NCI-H1048 (cell line): ENCODE results near the gene SPTA1.

Source experiments
- DNase-seq: peaks from one replicate; lab custom pipeline; 2025; lab: John Stamatoyannopoulos, UW

SPTA1 gene

DNA sequence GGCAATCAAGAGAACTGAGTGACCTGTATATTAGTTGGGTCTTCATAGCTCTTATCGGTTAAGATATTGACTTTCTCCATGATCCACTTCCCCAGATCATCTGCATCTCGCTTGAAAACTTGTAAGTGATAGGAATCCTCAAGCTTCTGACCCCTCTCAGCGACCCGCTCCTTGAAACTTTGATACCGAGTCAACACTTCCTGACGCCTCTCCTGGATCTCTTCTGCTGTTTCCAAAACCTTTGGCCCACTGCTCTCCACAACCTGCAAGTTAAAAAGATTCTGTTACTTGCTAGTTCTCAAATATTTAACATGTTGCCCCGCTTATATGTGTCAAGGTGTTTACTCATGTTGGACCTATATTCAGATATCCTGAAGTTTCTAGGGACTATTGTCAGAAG lies 1.4 kb downstream of the SPTA1 start:
- no peak for DNase-seq

DNA sequence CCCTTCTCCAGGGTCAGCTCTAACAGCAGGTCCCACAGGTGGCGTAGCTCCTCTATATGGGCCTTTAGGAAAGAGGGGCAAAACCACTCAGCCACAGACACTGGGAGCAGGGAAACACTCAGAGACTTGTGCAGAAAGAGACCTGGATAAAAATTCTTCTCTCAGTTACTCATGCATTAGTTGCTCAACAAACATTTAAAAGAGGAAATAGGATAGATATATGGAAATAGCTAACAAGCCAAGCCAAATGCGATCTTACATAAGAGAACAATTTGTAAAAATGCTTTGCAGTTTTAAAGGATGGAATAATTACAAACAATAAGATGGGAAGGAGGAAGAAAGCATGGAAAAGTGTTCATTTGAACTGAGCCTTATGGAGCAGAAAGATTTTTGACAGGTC lies 4.9 kb downstream of the SPTA1 start:
- no peak for DNase-seq

DNA sequence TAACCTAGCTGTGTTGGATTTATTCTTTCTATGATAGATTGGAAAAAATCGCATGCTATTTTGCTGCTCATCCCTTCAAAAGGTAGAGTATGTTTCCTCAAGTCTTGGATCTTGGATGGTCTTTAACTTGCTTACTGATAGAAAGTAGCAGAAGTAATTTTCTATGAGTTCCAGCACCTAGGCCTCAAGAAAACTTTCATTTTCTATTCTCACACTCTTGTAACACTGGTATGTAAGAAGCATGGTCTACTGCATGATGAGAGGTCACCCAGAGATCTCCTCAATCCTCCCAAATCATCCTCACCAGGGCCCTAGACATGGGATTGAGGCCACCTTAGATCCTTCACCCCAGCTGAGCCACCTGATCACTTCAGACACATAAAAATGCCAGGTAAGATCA lies 7.2 kb downstream of the SPTA1 start:
- no peak for DNase-seq

DNA sequence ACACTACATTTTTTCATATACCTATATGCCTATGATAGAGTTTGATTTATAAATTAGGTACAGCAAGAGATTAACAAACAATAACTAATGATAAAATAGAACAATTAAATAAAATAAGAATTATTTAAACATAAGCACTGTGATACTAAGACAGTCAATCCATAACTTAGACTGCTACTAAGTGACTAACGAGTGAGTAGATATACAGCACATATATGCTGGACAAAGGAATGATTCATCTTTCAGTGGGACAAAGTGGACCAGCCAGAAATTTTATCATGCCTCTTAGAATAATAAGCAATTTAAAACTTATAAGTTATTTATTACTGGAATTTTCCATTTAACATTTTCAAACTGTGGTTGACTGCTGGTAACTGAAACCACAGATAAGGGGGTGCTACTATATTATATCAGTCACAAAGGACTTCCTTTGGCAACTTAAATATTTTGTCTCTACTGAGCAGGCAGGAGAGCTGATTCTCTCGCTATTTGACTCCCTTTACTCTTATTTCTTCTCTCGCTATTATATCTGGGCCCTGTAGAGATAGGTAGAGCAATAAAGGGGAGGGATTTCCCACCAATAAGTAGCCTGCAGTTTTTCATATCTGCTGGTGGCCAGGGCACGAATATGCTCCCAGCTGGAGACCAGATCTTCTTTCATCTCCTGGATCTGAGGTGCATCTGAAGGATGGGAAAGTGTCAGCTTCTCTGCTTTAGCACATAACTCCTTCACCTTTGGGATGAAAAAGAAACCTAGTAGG lies 10.8 kb downstream of the SPTA1 start:
- DNase-seq: no peak

DNA sequence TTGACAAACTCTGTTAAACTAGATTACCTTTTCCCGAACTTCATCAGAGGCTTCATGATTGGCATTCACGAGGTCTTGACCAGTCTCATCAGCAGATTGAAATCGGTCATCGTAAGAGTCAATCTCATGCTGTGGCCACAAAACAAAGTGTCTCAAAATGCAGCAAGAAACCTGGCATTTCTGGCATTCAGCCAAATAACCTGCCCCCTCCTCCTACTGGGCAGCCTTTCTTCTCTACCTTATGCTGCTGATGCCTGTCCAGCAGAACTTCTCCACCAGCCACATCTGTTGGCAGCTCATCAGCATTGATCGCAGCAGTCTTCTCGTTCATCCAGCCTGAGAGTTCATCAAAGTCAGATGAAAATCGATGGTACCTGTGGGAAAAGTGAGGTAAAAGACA lies 12.2 kb downstream of the SPTA1 start:
- DNase-seq: no peak

DNA sequence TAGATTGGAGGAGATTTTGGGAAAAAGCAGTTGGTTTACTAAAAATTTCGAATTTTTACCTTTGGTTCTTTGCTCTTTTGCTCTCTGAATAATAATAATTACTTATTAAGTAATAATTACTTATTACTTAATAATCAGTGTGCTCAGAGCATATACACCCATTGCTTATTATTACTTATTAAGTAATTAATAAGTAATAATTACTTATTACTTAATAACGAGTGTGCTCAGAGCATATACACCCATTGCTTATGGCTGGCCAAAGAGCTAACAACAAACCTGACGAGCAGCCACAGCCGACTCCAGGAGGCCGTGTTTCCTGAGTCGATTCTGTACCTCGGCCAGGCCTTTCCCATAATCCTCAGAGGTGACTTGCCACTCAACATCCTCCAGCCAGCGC lies 20.5 kb downstream of the SPTA1 start:
- no peak for DNase-seq

DNA sequence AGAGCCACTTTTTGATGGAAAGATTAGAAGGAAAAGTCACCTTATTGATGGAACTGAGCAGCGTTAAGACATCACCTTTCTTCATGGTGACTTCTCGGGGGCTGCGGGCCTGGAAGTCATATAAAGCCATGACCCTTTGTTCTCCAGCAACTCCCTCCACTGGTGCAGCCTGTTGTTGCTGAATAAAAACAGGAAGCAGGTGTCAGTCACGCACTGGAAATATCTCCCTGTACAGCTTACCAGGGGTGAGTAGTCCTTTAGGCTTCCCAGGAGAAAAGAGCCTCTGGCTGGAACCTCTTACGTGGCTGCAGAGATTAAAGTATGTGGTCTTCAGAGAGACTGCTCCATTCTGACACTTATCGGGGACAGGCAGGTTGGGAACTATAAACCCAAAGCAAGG lies 31.9 kb downstream of the SPTA1 start:
- DNase-seq: no peak

DNA sequence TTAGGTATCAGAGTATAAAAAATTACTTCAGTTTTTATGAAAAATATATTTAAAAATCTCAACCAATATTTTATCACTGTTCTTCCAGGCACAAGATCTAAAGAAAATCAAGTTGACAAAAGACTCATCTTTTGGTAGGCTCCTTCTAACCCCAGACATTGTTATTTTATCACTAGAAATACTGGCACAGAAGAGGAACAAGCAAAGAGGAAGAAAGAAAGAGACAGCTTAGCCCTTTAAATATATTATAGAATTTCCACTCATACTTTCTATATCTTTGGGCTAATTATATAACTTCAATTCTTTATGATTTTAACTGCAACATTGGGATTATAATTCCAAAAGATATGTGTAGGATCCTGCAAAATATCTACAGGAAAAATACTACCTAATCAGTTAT lies 32.4 kb downstream of the SPTA1 start:
- no peak for DNase-seq

DNA sequence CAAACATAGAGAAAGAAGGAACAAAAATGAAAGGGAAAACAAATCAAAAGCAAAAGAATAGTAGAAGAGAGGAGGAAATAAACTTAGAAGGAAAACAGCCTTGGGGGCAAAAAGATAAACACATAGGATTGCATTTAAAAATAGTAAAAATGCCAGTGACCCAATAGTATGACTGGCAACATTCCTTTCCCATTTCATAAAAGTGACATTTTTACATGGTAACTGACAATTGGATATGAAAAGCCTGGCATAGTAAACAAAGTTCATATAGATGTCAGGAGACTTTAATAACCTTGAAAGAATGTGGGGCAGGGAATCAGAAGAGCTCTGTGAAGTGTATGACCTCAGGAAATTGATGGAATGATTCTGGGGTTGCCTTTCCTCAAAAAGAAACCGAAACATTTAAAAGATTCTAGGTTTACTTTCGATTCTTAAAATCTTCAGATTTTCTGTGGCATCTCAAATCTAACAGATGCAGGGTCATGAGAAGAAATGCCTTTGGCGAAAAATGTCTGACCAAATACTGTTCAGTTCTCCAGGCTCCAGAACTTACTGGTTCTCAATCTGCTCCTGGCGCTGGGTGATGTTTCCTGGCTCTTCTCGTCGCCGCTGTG lies 33.7 kb downstream of the SPTA1 start:
- no peak for DNase-seq

DNA sequence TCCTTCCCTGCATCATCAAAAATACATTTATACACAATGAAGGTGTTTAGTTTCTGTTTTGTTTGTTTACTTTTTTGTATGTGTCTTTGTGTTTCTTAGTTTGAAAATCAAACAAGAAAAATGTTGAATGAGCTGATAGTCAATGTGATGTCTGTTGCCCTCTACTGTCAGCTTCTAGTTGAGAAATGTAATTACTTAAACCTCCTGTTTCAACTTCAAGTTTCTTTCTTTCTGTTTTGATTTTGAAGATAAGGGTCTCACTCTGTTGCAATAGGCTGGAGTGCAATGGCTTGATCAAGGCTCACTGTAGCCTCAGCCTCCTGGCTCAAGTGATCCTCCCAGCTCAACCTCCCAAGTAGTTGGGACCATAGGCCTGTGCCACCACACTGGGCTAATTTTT lies 37.5 kb downstream of the SPTA1 start:
- DNase-seq: no peak

DNA sequence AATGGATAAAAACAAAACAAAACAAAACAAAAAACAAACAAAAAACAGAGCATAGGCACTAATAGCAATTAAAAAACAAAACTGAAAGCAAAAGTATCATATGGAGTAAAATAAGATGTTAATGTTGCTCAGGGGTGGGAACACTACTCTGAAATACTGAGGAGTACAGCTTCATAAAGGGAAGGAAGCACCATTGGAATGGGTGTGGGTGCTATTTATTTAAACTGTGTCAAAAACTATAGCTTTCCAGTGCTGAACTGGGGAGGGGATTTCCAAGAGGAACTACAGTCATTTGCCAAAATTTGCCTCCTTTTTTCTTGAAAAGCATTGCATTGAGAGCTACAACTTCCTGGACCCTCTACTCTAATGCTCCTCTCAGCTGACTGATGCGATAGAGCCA lies 40.0 kb downstream of the SPTA1 start:
- DNase-seq: no peak

DNA sequence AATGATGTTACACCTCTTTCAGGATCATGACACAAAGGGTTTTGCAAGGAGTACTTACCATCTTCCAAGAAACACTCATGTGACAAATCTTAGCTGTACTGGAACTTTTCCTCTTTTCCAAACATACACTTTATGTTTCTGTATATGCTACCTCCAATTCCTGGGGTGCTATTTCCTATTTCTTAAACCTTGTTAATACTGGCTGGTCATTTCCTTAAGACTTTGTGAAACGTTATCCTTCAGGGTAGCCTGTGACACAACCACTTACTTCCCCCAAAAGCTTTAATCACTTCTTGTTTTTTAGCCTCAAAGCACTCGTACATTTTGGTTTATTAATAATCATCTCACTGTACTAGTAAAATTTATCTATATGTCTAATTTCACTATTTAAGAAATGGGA lies 42.1 kb downstream of the SPTA1 start:
- DNase-seq: no peak

DNA sequence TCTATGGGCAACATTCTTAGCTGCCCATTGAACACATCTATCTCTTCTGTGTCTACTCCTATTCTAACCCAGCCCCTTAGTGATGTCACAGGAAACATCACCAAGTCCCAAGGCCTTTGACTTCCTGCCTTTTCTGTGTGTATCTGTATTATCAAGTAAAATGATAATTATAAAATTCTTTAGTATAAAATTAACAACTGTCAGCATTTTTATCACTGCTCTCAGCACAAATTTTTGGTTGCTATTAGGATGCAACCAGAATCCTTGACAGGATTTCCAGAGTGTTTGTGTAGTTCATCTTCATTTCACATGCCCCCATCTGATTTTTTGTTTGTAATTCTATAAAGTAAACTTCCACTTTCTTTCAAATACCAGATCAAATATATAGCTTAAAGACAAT lies 47.6 kb downstream of the SPTA1 start:
- DNase-seq: no peak

DNA sequence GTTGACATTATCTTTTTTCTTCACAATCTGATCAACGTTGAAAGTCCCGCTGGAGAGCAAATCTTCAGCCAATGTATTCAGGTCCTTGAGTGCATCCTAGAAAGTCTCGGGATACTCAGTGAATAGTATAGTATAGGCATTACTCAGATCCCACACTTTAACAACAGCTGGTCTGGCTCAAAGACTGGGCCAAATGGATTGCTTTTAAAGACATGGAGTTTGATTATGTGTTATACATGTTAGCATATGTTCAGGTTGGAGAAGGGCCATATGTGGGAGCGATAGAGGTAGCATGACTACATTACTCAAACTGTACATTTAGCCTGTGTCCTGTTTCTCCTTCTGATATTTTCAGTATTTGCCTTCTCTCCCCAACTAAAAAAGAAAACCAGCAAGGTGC lies 48.4 kb downstream of the SPTA1 start:
- DNase-seq: no peak

DNA sequence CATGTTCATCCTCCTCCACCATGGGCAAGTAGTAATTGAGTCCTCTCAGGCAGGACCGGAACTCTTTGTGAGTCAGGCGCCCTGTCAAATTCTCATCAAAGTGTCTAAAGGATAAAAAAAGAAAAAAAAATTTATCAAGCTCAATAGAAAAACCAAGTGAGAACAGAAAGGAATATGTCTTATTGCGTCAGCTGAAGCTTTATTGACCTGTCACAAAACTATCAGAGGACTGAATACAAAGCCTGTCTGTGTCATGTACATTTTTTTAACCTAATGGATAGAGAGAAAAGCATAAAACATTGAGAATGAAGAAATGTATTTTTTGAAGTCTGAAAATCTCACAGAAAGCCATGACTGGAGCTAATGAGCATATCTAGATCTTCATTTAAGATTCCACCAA lies 72.8 kb downstream of the SPTA1 start:
- no peak for DNase-seq

DNA sequence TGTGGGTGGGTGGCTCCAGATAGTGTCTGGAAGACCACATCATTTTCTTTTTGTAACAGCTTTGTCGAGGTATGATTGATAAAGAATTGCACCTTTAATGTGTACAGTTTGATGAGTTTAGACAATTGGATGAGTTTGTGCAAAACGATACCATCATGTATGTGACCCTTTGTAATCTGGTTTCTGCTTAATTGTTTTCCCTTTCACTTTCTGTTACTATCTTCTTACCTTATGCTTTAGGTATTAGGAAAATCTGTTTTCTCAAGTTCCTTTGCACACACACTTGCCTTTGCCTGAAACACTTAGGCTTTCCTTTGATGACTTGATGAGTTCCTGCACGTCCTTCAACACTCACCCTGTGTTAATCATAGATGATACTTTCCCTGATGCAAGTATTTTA lies 74.6 kb downstream of the SPTA1 start:
- DNase-seq: no peak

DNA sequence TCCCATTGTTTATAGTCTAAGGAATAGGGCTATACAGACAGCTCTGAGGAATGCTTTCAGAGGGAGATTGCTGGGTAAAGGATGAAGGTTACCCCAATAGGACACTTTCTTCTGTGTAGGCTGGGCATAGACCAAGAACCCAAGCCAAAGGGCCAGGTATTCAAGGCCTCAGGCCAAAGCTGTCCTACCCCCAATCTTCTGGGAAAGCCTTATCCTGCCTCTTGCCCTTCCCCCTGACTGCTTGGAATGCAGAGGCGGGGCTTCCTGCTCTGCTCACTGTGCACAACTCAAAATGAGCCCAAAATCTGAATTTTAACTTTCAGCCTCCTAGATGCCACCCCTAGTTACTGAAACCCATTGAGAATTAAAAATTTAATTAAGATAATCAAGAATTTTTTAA lies 79.2 kb downstream of the SPTA1 start:
- no peak for DNase-seq

DNA sequence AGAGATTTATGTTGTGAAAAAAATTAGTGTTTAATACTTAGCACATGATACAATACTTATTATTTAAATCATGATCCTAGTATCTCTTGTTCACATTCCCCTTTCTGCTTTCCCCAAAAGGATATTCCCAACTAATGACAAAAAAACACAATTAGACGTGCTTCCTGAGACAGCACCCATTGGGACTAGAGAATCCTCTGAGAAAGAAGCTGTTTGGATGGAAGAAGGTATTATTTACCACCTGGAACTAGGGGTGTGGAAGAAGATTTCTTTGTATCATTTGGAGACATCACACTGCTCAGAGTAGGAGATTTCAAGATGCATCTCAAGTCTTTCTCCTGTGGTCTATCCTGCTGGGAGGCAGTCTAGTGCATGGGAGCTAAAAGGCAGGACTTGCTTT lies 81.5 kb downstream of the SPTA1 start, which contains the start of gene OR10Z1:
OR10Z1 (plus strand) TSS at position 301 of the 400 bp plus-strand sequence. CDS start 1,171 bp downstream, outside the sequence.
- DNase-seq: no peak

DNA sequence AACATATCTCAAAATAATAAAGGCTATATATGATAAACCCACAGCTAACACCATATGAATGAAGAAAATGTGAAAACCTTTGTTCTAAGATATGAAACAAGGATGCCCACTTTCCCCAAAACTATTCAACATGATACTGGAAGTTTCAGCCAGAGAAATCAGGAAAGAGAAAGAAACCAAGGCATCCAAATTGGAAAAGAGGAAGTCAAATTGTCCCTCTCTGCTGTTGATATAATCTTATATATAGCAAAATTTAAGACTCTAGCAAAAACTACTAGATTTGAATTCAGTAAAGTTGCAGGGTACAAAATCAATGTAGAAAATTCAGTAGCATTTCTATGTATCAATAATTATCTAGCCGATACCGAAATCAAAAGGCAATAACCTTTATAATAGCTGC lies 85.8 kb downstream of the SPTA1 start:
- DNase-seq: no peak

DNA sequence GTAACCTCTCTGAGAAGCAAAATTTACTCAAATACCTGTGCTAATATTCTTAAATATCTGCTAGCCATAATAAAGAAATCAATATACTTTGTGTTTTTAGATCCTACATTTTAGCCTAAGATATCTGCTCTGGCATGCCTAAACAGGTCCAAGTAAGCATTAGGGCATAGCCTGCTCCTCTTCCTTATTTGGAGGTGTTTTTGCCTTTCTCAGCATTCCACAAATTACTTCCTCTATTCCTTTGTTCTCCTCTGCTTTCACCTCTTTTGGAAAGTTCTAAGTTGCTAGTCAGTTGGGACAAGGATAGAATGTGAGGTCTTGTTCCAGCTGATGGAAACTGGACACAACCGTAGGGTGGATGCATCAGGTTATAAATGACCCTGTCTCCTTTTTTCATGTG lies 99.6 kb downstream of the SPTA1 start:
- DNase-seq: no peak

DNA sequence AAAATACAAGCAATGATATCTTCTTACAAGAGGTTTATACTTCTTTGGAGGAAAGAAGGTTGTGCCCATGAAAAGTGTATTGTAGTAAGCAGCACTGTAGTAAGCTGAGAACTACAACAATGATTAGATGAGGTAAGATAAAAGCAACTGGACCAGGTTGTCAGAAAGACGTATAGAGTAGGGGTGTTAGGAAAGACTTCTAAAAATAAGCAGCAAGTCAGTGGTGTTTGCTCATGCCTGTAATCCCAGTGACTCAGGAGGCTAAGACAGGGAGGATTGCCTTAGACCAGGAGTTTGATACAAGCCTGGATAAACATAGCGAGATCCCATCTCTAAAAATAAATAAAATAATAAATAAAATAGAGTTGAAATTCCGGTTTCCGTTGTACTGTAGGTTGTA lies 102.6 kb downstream of the SPTA1 start:
- no peak for DNase-seq

DNA sequence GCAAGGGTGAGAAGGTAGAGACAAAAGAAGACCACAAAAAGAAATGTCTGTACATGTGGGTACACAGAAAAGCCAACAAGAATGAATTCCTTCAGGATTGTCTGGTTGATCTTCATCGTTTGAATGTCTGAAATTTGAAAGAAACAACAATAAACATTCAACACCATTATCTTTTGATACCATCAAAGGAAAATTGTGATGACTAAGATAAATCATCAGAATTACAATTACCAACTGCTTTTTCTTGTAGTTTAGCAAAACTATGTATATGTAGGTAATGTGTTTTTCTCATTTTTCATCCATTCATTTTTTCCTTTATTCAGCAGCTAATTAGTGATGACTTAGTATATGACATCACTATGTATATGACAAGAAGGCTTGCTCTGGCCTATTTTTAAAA lies 106.8 kb downstream of the SPTA1 start, which contains the start of gene OR10X1:
OR10X1 (minus strand) TSS at position 167 of the 400 bp plus-strand sequence; CDS start at position 167, 0 bp downstream.
- DNase-seq: no peak

DNA sequence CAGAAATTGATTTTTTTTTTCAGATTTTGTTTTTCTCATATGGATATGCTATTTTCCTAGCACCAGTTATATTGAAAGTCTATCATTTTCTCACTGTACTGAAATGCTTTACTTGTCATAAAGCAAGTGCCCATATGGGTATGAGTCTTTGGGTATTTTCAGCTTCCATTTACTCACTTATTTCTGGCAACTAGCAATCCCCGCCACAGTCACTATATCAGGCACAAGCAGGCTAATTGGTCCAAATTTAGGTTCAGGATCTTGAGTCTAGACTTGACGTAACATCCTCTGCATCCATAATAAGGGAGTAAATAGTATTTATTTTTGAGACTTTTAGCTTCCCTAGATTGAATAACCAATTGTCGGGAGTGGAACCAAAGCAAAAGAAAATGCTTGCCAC lies 109.0 kb downstream of the SPTA1 start:
- DNase-seq: no peak

DNA sequence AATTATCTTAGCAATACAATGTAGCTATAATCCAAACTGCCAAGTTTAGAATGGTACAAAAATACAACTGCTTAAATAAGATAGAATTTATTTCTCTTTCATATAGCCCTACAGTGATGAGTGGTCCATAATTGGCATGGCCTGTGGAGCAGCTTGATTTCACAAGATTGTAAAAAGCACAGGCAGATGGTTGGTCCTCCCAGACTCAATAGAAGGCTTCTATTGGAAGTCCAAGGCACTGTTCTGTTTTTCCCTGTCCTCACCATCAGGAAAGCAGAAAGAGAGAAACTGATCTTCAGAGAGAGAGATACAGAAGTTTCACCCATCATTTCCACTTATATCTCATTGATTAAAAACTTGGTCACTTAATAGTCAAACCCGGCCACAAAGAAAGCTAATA lies 114.3 kb downstream of the SPTA1 start:
- no peak for DNase-seq
